Transverse colon (tissue), 3 donors: Measurements from ENCODE around the gene ABCG2.

Source experiments
- POLR2A ChIP-seq: fragments of 450-650 bp; IDR thresholded peaks from one replicate; pipeline ENCODE4 v1.6.1; 2016; ENCODE audit warnings: antibody characterized with exemption, mild to moderate bottlenecking, moderate library complexity
- TF ChIP-seq, protein P1 (sequence below), 5 experiments: fragments of 200-600 bp in 3 of 5; fragments of 450-650 bp in 2 of 5; sonication (generic) in 3 of 5; IDR thresholded peaks; 1 replicate in 2 of 5; 2 replicates in 3 of 5; pipeline ENCODE4 v1.5.1; 2016 to 2017; ENCODE audit warnings: antibody characterized with exemption in 5 of 5, inconsistent platforms in 3 of 5, mild to moderate bottlenecking in 2 of 5, moderate library complexity in 1 of 5

DNA sequence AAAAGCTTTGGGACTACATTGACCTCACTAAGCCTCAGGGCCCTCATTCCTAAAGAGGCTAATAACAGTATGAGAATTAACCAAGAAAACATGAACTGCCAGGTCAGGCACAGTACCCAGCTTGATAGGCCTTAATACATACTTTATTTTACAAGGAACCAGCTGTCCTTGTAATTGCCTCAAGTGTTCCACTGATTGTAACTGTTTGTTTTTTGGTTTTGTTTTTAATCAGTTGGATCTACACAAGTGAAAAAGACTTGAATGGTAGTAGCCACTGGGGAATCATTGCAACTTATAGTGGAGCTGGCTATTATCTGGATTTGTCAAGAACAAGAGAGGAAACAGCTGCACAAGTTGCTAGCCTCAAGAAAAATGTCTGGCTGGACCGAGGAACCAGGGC, 115.4 kb downstream of the ABCG2 start:
- TF ChIP-seq, protein P1, sequence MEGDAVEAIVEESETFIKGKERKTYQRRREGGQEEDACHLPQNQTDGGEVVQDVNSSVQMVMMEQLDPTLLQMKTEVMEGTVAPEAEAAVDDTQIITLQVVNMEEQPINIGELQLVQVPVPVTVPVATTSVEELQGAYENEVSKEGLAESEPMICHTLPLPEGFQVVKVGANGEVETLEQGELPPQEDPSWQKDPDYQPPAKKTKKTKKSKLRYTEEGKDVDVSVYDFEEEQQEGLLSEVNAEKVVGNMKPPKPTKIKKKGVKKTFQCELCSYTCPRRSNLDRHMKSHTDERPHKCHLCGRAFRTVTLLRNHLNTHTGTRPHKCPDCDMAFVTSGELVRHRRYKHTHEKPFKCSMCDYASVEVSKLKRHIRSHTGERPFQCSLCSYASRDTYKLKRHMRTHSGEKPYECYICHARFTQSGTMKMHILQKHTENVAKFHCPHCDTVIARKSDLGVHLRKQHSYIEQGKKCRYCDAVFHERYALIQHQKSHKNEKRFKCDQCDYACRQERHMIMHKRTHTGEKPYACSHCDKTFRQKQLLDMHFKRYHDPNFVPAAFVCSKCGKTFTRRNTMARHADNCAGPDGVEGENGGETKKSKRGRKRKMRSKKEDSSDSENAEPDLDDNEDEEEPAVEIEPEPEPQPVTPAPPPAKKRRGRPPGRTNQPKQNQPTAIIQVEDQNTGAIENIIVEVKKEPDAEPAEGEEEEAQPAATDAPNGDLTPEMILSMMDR (IDR thresholded peaks at IDR 0.05) = no peak
- TF ChIP-seq POLR2A = no peak
